IMR-90 (cell line): ENCODE results near the gene CFAP210. TPM values are rescaled to one million over a fixed set of nuclear protein-coding genes. Genes with fewer than 3 reads are reported as not detected.
A peak's percentile ranks its signal among the peaks of the same experiment; 100 is the strongest.

Experiments
- ATAC-seq: fragments of 200-7000 bp; cut with Tn5 transposase; 2 replicates; pipeline ENCODE4 v1.9.1; 2020; ENCODE audit warnings: low read depth, mild to moderate bottlenecking, moderate library complexity
- BruUV-seq: library from RNA; stranded (reverse); fragments of 400-500 nt; replicated peaks from 2 replicates; lab custom pipeline; 2021; lab: Mats Ljungman, UMichigan
- CTCF ChIA-PET: fragments of 300-600 bp; formaldehyde crosslinking; extraction: SDS; loops from one replicate; lab custom pipeline; 2021; ENCODE audit warnings: antibody characterized with exemption; lab: Yijun Ruan, JAX
- POLR2A ChIA-PET: fragments of 300-600 bp; sonication (Branson Sonifier 250); formaldehyde crosslinking; loops from one replicate; lab custom pipeline; 2022; ENCODE audit warnings: antibody characterized with exemption; ENCODE audit not compliant: unreplicated experiment; lab: Charles Lee
- DNase-seq: peaks from one replicate; pipeline ENCODE4 v3.0.0; 2013
- H2AFZ ChIP-seq: replicated peaks from 2 replicates; pipeline ENCODE3; 2013; ENCODE audit warnings: low read length, mild to moderate bottlenecking; ENCODE audit not compliant: poor library complexity
- H2AK5ac ChIP-seq: 2 replicates; pipeline ENCODE4 v1.6.1; 2013; ENCODE audit warnings: low read depth, low read length, inconsistent platforms
- H2AK9ac ChIP-seq: replicated peaks from 2 replicates; pipeline ENCODE3; 2013; ENCODE audit warnings: mild to moderate bottlenecking, low read depth, low read length, moderate library complexity; ENCODE audit not compliant: poor library complexity
- H2BK120ac ChIP-seq: 2 replicates; pipeline ENCODE4 v1.6.1; 2013; ENCODE audit warnings: low read depth, low read length, inconsistent platforms
- H2BK15ac ChIP-seq: 3 replicates; pipeline ENCODE4 v1.6.1; 2013; ENCODE audit warnings: low read depth, low read length, inconsistent platforms
- H2BK20ac ChIP-seq: 2 replicates; pipeline ENCODE4 v1.6.1; 2013; ENCODE audit warnings: low read depth, mild to moderate bottlenecking, inconsistent platforms, low read length, moderate library complexity
- H2BK5ac ChIP-seq: 2 replicates; pipeline ENCODE4 v1.6.1; 2013; ENCODE audit warnings: mild to moderate bottlenecking, low read depth, low read length, inconsistent platforms; ENCODE audit not compliant: poor library complexity, severe bottlenecking
- H3K14ac ChIP-seq: replicated peaks from 2 replicates; pipeline ENCODE4 v1.6.1; 2013; ENCODE audit warnings: low read depth, low read length, inconsistent platforms
- H3K18ac ChIP-seq: 2 replicates; pipeline ENCODE4 v1.6.1; 2013; ENCODE audit warnings: low read depth, low read length, control low read depth
- H3K23ac ChIP-seq: 2 replicates; pipeline ENCODE4 v1.6.1; 2013; ENCODE audit warnings: low read depth, low read length, inconsistent platforms
- H3K27ac ChIP-seq: 2 replicates; pipeline ENCODE4 v1.5.1; 2013; ENCODE audit warnings: mild to moderate bottlenecking, control low read depth, low read length; ENCODE audit not compliant: insufficient read depth
- H3K27me3 ChIP-seq: 2 replicates; pipeline ENCODE4 v1.6.1; 2013; ENCODE audit warnings: low read length; ENCODE audit not compliant: control insufficient read depth, insufficient read depth
- H3K36me3 ChIP-seq: 2 replicates; pipeline ENCODE4 v1.6.1; 2013; ENCODE audit warnings: low read length, mixed read lengths; ENCODE audit not compliant: control insufficient read depth, insufficient read depth
- H3K4ac ChIP-seq: 2 replicates; pipeline ENCODE4 v1.6.1; 2013; ENCODE audit warnings: low read depth, low read length, inconsistent platforms
- H3K4me1 ChIP-seq: 2 replicates; pipeline ENCODE4 v1.6.1; 2013; ENCODE audit warnings: low read length, mixed read lengths; ENCODE audit not compliant: control insufficient read depth, insufficient read depth
- H3K4me2 ChIP-seq: 2 replicates; pipeline ENCODE4 v1.6.1; 2013; ENCODE audit warnings: low read depth, mild to moderate bottlenecking, control low read depth, low read length, moderate library complexity
- H3K4me3 ChIP-seq: 2 replicates; pipeline ENCODE4 v1.5.1; 2013; ENCODE audit warnings: low read depth, mild to moderate bottlenecking, control low read depth, low read length, moderate library complexity; ENCODE audit not compliant: insufficient read depth
- H3K56ac ChIP-seq: 2 replicates; pipeline ENCODE4 v1.6.1; 2013; ENCODE audit warnings: low read length, inconsistent platforms; ENCODE audit not compliant: insufficient read depth; ENCODE audit errors: extremely low read depth
- H3K79me1 ChIP-seq, 2 experiments: 2 replicates each; pipeline ENCODE4 v1.6.1; 2013; ENCODE audit warnings: low read length in 2 of 2, inconsistent platforms in 1 of 2, low read depth in 1 of 2
- H3K9ac ChIP-seq: 2 replicates; pipeline ENCODE4 v1.6.1; 2013; ENCODE audit warnings: low read depth, low read length, control low read depth
- H3K9me1 ChIP-seq: 2 replicates; pipeline ENCODE4 v1.6.1; 2013; ENCODE audit warnings: low read length, inconsistent platforms; ENCODE audit not compliant: insufficient read depth
- H3K9me3 ChIP-seq: 2 replicates; pipeline ENCODE4 v1.6.1; 2013; ENCODE audit warnings: low read length; ENCODE audit not compliant: control insufficient read depth, insufficient read depth
- H4K20me1 ChIP-seq: 2 replicates; pipeline ENCODE4 v1.6.1; 2013; ENCODE audit warnings: low read length, inconsistent platforms; ENCODE audit not compliant: insufficient read depth
- H4K5ac ChIP-seq: 2 replicates; pipeline ENCODE4 v1.6.1; 2013; ENCODE audit warnings: mild to moderate bottlenecking, low read depth, low read length, control low read depth
- H4K8ac ChIP-seq, 2 experiments: 2 replicates each; pipeline ENCODE4 v1.6.1; 2013; ENCODE audit warnings: low read depth in 2 of 2, low read length in 2 of 2, control low read depth in 1 of 2, inconsistent platforms in 1 of 2
- H4K91ac ChIP-seq: 2 replicates; pipeline ENCODE4 v1.6.1; 2013; ENCODE audit warnings: low read depth, low read length, inconsistent platforms; ENCODE audit not compliant: insufficient read depth
- CEBPB ChIP-seq: IDR thresholded peaks from 2 replicates; pipeline ENCODE4 v1.6.1; 2012; ENCODE audit warnings: low read depth, low read length, improper control_type of control experiment
- MXI1 ChIP-seq: IDR thresholded peaks from 2 replicates; pipeline ENCODE4 v1.6.1; 2012; ENCODE audit warnings: low read depth, mild to moderate bottlenecking, low read length, moderate library complexity, borderline replicate concordance
- WGBS, 2 experiments: methylation state at CpG; one replicate each; pipeline versions ENCODE4 v1.1.5 to v1.1.7; 2013; ENCODE audit warnings: missing lambda C conversion rate in 2 of 2; ENCODE audit not compliant: insufficient read length in 1 of 2; ENCODE audit errors: extremely low coverage in 2 of 2; 5-methylcytosine and 5-hydroxymethylcytosine counted together
- dilution Hi-C: fragments of 300-500 bp; cut with HindIII; formaldehyde crosslinking; loops from one replicate; pipeline ENCODE4 v1.14.3; 2018; ENCODE audit warnings: low sequenced_read_pairs; ENCODE audit not compliant: unreplicated experiment
- in situ Hi-C: fragments of 300-500 bp; cut with MboI; formaldehyde crosslinking; loops from 3 replicates; pipeline ENCODE4 v1.14.3; 2019; ENCODE audit warnings: low sequenced_read_pairs, inconsistent platforms, mixed read lengths
- intact Hi-C: fragments of 100-400 bp; cut with micrococcal nuclease; formaldehyde crosslinking; loops from 2 replicates; pipeline ENCODE4 v1.10.0; 2022
- polyA plus RNA-seq, 3 experiments: library from polyadenylated mRNA; depleted of rRNA; stranded (reverse); fragments of >200 nt; gene quantifications; 2 replicates each; pipeline ENCODE4 v1.2.3, GENCODE V29; 2012; ENCODE audit warnings: low replicate concordance in 1 of 3
- total RNA-seq: library from RNA; depleted of rRNA; stranded (reverse); fragments of >200 nt; gene quantifications from 2 replicates; pipeline ENCODE4 v1.2.3, GENCODE V29; 2012

The CFAP210 gene
- total and polyA plus RNA-seq, 2 of the 4 experiments (the other 2 are of a cell fraction) = not detected

DNA sequence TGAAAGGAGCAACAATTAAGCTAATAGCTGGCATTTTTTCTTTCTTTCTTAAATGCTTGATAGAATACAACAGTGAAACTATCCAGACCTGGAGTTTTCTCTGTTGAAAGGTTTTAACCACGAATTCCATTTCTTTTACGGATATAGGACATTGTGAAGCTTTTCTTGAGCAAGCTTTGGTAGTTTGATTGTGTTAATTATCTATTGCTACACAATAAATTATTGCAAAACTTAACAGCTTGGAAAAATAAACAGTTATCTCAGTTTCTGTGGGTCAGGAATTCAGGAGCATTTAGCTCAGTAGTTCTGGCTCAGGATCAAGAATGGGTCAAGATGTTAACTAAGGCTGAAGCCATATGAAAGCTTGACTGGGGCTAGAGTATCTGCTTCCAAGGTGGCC, 11.7 kb upstream of the CFAP210 start:
- H3K36me3 ChIP-seq = peaks cover 3% of the 10 kb centered on the region
- in situ Hi-C loops (no loop called here), dilution Hi-C loops (no loop called here), intact Hi-C loops (no loop called here)
- H3K4me1 ChIP-seq = peaks cover 4% of the 10 kb centered on the region
- H3K18ac ChIP-seq = peak overlapping the region; percentile 66
- no peak overlapping the region for H3K56ac ChIP-seq
- ATAC-seq = peak; percentile 73
- no peaks in the 10 kb centered on the region; the same call in 1 of the 2 replicates for H3K9me1 ChIP-seq
- ChIA-PET CTCF (no interaction called here), POLR2A (no interaction called here)
- H4K8ac ChIP-seq = no peak overlapping the region
- H3K79me1 ChIP-seq = no peaks in the 10 kb centered on the region
- H3K4ac ChIP-seq = no peak overlapping the region
- H4K20me1 ChIP-seq = no peaks in the 10 kb centered on the region
- no peak overlapping the region for H2BK15ac ChIP-seq
- TF ChIP-seq MXI1 = no peak
- peak; percentile 55 for TF ChIP-seq CEBPB
- H3K27me3 ChIP-seq = no peaks in the 10 kb centered on the region
- H2AK5ac ChIP-seq = no peak overlapping the region
- no peak overlapping the region for H2AFZ ChIP-seq
- H3K27ac ChIP-seq = peak overlapping the region; percentile 69; the same call in 1 of the 2 replicates
- no peak overlapping the region for H3K14ac ChIP-seq
- H2BK20ac ChIP-seq = no peak overlapping the region
- H4K91ac ChIP-seq = no peak overlapping the region
- H2BK120ac ChIP-seq = no peak overlapping the region
- H3K9me3 ChIP-seq = no peaks in the 10 kb centered on the region
- no peak overlapping the region for H3K23ac ChIP-seq
- H2BK5ac ChIP-seq = no peak overlapping the region
- H2AK9ac ChIP-seq = no peak overlapping the region
- BruUV-seq = no TSS peak
- no peak overlapping the region for H3K4me3 ChIP-seq
- no peak overlapping the region for H4K5ac ChIP-seq
- peak overlapping the region; percentile 54; the same call in 1 of the 2 replicates for H3K4me2 ChIP-seq
- DNase-seq = peak; percentile 40
- H3K9ac ChIP-seq = no peak overlapping the region
- WGBS, 2 experiments = no CpG with 5 or more reads among the region's 2 CpGs
